ENCODE measurements around the gene ERBB4.
"Not testable (repeated sequence)": the region's sequence is repeated elsewhere in the genome, so short reads cannot be mapped to it uniquely, and the experiment has no call there.

The ERBB4 gene

DNA sequence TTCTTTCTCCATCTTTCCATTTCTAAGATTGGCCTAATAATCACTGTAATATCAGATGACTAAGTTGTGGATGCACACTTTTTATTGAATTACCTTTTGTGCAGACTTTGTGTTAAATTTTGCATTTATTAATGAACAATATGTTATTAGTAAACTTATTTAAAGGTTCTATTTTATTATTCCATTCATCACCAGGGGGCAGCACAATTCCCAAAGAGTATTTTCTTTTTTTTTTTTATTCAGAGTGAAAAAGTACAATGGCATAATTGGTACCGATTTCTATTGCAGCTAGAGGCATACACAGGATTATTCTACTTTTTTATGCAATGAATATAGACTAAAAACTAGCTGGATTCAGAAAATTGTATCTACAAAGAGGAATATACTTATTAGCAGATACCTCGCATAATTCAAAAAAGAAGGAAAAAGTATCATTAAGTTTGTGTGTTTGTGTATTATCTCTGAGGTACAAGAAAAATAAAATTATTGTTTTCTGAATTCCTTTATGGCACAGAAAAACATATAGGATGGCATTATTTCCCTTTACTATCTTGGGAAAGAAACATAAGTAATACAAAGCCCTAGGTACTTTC is 390.6 kb downstream of the ERBB4 start:
- no peak for DNase-seq (ENCODE audit: low read depth, low spot score)

DNA sequence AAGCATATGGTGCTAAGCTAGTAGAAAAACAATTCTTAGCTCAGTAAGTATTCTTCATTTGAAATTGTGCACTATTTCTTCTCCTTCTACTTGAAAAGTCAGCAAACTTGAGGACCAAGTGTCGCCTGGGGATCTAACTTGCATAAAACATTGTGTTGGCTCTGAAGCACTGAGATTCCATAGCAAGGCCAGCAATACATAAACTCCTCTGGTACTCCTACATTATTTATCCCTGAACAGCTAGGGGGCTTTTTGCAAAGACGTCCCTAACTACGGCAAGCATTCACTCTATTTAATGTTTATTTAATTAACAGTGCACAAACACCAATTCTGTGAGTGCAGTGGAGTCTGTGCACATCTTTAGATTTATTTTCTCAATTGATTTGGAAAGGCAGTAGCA is 392.2 kb downstream of the ERBB4 start:
- no peak for DNase-seq (ENCODE audit: low read depth, low spot score)

DNA sequence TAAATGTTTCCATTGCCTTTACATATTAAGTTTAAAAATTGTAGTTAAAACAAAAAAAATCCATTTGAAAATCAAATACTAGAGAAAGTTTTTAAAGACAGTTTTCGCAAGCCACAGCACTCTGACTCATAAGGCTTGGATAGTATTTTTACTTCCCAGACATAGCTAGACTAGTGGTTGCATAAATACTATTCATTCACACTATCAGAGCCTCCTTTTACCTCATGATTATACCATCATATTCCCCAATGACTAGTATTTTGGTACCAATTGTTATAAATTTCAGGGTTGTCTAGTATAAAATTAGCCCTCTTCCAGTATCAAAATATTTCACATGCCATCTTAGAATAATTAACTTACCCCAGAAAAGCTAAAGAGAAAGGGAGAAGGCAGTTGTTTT is 393.5 kb downstream of the ERBB4 start:
- DNase-seq (ENCODE audit: low read depth, low spot score): no peak

DNA sequence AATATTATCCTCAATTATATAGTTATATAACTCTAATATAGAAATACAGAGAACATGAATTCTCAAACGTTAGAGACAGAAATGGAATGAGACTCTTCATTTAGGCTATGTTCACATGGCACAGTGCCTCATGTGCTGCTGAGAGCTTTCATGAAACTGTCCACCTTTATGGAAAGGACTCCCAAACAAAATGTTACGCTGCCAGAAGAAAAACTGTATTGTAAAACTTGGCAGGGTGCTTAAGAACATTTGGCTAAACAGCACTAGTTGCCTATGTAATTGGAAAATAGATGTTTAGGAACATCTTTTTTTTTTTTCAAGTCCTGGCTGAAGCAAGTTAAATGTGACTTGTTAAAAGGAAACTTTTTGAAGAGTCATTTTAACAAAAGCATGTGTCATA is 396.0 kb downstream of the ERBB4 start:
- no peak for DNase-seq (ENCODE audit: low read depth, low spot score)

DNA sequence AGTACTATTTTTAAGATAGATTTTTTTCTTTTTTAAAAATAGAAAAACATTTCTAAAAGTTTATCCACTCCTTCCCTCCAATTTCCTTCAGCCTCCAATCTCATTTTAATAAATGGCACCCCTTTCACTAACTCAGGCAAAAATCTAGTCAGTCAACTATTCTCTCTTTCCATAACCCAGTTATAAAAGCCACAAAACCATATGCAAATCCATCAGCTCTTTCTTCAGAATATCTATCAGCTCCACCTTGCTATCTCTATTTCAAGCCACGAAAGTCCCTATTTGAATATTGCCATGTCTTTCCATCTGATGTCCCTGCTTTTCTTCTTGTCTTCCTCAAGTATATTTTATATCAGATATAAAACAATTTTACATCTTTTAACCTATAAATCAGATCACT is 397.1 kb downstream of the ERBB4 start:
- no peak for DNase-seq (ENCODE audit: low read depth, low spot score)

DNA sequence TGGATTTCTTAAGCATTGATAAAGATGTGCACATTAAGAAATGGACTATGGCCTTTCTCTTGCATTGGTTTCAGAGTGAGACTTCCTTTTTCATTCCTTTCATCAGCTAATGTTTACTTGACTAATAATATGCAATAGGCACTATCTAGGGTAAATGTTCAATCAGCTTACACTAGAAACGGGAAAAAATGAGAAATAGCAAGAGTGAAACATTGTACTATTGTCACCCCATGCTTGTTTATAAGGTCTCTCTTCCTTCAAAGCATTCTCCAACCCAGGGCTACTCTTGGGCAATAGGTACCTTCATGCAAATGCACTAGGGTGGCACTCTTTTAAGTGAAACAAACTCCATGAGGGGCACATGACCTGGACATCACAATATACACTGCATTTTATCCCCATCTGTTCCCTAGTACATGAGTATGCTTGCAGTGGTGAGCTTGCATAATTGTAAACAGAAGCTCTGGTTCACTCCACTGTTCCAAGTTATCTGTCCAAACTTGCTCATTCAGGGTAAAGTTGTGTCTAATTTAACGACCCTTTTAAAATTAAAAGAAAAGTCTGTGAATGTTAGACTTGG is 402.3 kb downstream of the ERBB4 start:
- DNase-seq (ENCODE audit: low read depth, low spot score): no peak

DNA sequence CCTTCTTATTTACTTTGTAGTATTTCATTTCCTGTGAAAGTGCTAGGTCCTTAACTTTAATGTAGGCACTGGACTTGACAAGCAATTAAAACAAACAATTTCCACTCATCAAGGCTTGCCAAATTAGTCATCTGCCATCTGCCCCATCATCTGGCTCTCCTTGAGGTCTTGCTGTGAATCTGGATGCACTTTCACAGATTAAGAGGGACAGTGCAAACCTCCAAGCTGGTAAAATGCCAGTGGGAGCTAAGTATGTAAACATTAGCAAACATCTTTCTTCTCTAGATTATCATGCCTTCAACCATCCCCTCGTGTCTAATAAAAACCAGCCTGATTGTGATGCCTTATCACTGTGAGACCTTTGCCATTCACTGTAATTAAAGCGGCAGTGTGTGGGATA is 402.9 kb downstream of the ERBB4 start:
- DNase-seq (ENCODE audit: low read depth, low spot score): no peak

DNA sequence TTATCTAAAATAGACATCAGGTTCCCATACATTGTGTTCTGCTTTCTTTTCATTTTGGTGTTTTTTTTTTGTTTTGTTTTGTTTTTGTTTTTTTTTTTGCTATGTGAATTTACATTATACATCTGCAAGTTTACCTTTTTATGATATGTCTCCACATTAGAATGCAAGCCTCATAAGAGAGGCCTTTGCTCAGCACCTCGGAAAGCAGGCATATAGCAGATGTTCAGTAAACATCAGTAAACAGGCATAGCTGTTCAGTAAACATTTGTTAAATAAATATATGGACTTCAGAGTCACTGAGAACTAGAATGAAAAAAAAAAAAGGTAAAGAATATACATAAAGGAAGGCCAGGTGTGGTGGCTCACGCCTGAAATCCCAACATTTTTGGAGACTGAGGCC is 405.3 kb downstream of the ERBB4 start:
- no peak for DNase-seq (ENCODE audit: low read depth, low spot score)

DNA sequence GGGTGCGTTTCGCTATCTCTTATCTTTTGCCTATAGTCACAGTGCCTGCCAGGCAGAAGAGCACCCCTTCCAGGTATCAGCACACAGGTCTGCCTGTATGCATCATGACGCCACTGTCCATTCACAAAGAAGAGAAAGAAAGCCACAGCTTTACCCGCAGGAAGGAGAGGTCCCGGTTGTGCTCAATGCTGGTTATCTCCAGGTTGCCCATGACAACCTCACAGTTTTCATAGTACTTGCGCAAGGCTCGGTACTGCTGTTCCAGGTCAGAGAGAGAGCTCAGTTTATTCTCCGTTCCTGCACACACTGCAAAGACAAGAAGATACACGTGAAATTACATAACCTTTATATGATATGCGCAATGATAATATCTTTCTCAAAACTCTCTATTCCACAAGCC is 414.0 kb downstream of the ERBB4 start:
- no peak for DNase-seq (ENCODE audit: low read depth, low spot score)

DNA sequence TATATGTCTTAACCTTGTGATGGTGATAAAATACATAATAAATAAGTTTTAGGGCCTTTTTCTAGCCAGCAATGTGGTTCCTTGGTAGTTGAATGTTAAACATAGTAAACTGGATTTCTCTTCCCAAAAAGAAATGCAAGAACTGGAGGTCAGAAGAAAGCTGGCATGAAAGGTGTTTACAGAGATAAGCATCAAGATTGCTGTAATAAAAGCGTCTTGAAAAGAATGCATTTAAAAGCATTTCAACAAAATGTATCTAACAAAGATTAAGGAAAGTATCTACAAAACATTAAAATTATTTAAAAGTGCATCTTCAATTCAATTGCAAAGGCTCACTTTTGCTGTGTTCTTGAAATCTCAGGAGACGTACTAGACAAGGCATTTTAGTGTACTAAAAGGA is 419.0 kb downstream of the ERBB4 start:
- no peak for DNase-seq (ENCODE audit: low read depth, low spot score)

DNA sequence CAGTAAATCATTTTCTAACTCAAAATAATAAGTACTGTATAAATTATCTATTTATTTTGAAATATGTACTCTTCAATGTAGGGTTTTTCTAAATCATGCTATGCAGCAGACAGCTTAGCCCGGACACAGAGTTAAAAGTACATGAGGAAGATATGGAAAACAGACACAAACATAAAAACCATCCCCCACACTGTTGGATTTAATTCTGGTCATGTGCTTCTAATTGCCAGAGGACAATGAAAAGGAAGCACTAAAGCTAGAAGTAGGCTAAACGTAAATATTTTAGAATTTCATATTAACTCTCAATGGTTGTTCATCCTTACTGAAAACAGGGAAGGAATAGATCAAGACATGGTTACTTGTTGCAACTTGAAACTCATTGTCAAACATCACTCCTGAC is 420.7 kb downstream of the ERBB4 start:
- no peak for DNase-seq (ENCODE audit: low read depth, low spot score)

DNA sequence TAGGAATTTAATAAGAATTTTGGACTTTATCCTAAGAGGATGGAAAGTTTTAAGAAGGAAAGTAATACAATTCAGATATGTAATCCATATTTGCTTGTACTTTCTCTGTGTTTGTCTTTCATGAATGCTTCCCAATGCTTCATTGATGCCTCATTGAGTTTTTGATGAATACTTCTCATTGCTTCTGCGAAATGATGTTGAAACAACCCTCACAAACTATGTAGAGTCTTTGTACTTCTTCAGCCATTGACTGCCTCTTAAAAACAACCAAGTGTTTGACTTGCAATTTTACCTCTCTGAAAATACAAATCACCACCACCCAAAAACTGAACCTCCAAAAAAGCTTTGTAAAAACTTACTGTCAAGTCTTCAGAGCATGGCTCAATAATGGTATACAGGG is 424.1 kb downstream of the ERBB4 start:
- no peak for DNase-seq (ENCODE audit: low read depth, low spot score)

DNA sequence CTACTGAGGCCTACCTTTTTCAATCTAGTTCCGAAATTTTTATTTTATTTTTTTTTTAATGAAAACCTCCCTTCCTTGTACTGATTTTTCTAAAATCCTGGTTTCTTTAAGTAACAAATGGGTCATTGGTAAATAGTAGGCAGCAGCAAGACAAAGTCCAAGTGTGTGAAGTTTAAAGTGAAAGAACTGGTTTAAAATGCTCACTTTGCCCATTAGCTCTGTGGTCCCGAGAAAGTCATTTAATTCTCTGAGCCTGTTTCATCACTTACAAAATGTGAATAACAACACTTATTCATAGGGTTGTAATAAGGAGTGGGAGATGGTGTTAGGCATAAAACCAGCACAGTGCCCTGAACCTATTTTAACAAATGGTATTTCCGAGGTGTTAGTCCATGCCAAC is 426.2 kb downstream of the ERBB4 start:
- DNase-seq (ENCODE audit: low read depth, low spot score): no peak

DNA sequence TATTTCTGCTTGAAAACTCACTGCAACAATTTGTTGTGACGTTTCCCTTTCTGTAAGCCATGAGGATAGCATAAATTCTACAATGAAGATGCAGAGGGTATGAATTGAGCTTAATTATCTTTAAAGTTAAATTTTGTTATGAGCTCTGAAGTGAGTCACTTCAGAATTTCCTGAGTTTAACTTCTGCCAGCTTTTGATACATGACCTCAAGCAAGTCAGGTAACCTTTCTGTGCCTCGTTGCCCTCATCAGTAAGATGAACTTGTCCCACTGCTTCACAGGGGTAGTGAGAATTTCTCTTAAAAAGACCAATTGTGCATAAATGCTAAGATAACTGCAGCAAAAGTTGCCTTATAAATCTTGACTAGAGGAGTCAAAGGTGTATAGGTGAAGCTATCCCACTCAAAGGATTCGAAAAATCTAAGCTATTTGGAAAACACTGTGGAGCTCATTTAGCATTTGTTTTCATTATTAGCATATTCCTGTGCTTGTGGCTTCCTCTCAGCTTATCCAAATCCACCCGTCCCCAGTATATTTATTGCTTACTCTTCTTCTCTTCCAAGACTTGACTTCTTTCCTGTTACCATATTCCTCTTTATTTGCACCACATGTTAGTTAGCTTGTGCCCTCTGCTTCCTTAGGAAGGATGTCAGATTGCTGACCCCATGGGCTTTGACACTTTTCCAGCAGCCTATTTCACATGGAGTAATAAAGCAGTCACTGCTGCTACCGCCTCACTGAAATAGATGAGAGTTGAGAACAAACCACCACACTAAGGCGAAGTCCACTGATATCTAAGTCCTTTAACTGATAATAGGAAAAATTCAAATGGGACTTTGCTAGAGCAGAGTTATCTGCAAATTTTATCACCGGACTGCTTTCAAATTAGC is 428.6 kb downstream of the ERBB4 start:
- DNase-seq (ENCODE audit: low read depth, low spot score): no peak

DNA sequence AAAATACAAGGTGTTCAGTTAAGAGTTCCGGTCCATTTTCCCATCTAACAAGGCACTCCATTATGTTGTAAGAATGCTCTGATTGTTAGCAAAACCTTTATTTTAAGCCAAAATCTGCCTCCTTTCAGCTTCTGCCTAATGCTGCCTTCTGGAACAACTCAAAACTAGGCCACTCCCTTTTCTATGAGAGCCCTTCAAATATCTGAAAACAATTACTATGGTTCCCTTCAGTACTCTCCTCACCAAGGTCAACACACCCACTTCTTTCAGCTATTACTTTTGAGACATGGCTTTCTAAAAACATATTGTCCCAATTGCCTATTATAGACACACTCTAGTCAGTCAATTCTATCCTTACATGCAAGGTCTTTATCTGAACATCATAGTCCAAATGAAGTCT is 429.4 kb downstream of the ERBB4 start:
- no peak for DNase-seq (ENCODE audit: low read depth, low spot score)

DNA sequence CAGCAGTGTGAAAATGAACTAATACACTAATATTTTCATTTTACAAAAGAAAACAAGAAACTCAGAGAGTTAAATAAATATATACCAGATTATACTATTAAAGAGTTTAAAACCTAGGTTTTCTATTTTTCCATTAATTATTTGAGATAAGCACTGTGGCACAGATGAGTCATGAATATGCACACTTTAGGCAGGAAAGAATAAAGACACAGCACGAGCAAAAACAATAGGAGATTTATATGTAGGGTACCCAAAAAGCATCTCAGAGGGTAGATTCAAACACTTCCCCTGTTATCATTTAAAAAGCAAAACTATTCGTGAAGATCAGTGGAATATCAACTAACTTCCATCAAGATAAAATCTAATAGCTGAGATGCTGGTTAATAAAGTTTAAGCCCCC is 430.6 kb downstream of the ERBB4 start:
- DNase-seq (ENCODE audit: low read depth, low spot score): no peak

DNA sequence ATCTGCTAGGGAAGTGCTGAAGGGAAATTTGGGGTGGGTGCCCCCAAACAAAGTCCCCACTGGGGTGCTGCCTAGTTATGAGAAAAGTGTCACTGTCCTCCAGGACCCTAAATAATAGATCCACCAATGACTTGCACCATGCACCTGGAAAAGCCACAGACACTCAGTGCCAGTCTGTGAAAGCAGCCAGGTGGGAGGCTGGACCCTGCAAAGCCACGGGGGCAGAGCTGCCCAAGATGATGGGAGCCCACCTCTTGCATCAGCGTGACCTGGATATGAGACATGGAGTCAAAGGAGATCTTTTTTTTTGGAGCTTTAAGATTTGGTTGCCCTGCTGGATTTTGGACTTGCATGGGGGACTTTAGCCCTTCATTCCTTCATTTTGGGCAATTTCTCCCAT is 431.6 kb downstream of the ERBB4 start:
- no peak for DNase-seq (ENCODE audit: low read depth, low spot score)

DNA sequence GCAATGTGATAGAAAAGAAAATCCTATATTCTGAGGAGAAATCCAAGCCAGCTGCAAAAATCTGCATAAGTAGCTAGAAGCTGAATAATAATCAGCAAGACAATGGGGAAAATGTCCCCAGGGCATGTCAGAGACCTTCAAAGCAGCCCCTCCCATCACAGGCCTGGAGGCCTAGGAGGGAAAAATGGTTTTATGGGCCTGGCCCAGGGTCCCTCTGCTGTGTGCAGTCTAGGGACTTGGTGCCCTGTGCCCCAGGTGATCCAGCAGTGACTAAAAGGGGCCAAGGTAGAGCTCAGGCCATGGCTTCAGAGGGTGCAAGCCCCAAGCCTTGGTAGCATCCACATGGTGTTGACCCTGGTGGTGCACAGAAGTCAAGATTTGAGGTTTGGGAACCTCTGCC is 432.1 kb downstream of the ERBB4 start:
- not testable (repeated sequence) for DNase-seq (ENCODE audit: low read depth, low spot score)

DNA sequence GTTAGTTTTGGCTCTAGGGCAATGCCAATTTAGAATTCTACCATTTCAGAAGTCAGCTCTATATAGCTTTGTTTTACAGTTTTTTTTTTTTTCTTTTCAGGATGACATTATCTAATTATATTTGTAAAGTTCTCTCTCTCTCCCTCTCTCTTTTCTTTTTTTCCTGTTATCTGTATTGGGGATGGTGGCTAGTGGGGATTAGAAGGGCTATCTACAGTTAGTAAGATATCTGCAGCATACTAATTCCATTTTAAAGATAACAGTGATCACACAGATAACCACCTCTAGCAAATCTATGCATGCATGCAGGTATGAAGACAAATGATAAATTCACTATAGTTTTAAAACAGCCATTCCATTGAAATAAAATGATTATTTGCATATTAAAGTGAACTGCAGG is 438.9 kb downstream of the ERBB4 start:
- no peak for DNase-seq (ENCODE audit: low read depth, low spot score)

DNA sequence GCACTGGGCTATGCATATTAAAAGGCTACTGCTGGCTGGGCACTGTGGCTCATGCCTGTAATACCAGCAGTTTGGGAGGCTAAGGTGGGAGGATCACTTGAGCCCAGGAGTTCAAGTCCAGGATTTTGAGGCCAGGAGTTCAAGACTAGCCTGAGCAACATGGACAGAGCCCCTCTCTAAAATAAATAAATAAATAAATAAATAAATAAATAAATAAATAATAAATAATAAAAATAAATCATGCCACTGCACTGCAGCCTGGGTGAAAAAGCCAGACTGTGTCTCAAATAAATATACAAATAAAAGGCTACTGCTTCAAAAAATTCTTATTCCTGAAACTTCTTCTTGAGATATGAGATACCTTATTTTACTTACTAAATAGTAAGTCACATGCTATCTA is 439.6 kb downstream of the ERBB4 start:
- DNase-seq (ENCODE audit: low read depth, low spot score): no peak

DNA sequence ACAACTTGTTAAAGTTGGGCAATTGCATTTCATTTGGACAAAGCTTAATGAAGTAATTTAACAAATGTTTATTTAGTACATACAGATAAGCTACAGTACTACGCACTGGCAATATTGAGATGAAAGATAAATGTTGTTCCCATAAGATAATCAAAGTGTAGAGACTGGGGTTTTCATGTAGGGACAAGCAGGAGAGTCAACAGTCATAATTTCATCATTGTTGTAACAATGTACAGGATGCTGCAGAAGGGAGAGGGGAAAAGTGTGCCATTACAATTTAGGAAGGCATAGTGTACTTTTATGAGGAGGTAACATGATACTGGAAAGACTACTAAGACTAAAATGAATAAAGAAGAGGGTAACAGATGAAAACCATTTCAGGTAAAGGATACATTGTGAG is 441.6 kb downstream of the ERBB4 start:
- DNase-seq (ENCODE audit: low read depth, low spot score): no peak

DNA sequence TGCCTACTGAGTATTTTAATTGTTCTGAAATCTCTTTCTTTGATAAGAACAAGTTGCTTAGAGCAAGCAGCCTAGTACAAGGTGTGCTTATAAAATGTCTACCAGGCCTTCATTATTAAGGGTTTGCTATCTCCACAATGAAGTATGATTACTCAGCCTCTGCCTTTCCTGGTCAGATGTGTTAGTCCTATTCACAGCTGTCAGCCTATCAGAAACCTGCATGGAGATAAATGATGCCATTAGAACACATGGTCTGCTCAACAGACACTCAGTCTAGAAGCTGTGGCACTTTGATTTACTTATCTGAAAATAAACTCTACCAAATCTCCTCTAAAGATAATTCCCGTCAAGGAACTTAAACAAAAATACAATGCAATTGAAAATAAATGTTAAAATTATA is 448.7 kb downstream of the ERBB4 start:
- no peak for DNase-seq (ENCODE audit: low read depth, low spot score)

DNA sequence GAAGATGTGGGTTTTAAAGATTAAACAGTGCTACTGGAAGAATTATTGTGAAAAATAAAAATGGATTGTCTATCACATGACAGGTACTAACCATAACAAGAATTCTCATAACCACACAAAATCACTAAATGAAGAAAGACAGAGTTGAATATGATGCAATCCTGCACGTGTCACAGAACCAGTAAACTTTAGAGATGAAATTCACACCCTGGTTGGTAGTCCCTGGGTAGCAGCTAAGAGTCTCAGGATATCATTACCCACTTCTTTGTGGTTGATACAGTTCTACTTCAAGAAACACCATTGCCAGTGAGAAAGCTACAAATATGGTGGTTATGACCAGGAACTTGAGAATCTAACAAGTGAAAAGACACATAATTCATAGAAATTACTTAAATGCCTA is 450.2 kb downstream of the ERBB4 start:
- DNase-seq (ENCODE audit: low read depth, low spot score): no peak
